ENCODE results near the gene BGLAP.

The BGLAP gene

GRCh38 chr1:156259805-156260204 lies 17.8 kb downstream of the BGLAP start:
- DNase-seq: no peak

- no peak for DNase-seq
These were observed 18.9 kb downstream of the BGLAP start for GRCh38 chr1:156260896-156261295.

GRCh38 chr1:156262461-156263287 lies 20.7 kb downstream of the BGLAP start:
- no peak for DNase-seq

- DNase-seq: no peak
These were observed 21.3 kb downstream of the BGLAP start for GRCh38 chr1:156263288-156263655.

- no peak for DNase-seq
These were observed 24.1 kb downstream of the BGLAP start for GRCh38 chr1:156266051-156266450.

GRCh38 chr1:156268336-156268735 lies 26.4 kb downstream of the BGLAP start:
- no peak for DNase-seq

GRCh38 chr1:156270314-156270713 lies 28.3 kb downstream of the BGLAP start:
- DNase-seq: no peak

- DNase-seq: no peak
These were observed 34.5 kb downstream of the BGLAP start for GRCh38 chr1:156276532-156276931.

- DNase-seq: no peak
These were observed 35.0 kb downstream of the BGLAP start for GRCh38 chr1:156276966-156277381.

- no peak for DNase-seq
These were observed 37.9 kb downstream of the BGLAP start for GRCh38 chr1:156279837-156280236.

GRCh38 chr1:156281281-156281680 lies 39.3 kb downstream of the BGLAP start:
- no peak for DNase-seq

GRCh38 chr1:156281693-156282478 lies 39.9 kb downstream of the BGLAP start:
- peak; percentile 55 for DNase-seq

- DNase-seq: peak; percentile 98
These were observed 40.7 kb downstream of the BGLAP start, which contains the start of gene SMG5 for GRCh38 chr1:156282479-156283222. Gene SMG5, minus strand, starts transcription at chr1:156282825. Its CDS starts 145 bp downstream, at chr1:156282680.

GRCh38 chr1:156283521-156283920 lies 41.5 kb downstream of the BGLAP start:
- DNase-seq: no peak

GRCh38 chr1:156284112-156284511 lies 42.1 kb downstream of the BGLAP start, which contains the start of gene TMEM79:
Gene TMEM79, plus strand, starts transcription at chr1:156284325. Its CDS starts 902 bp downstream, at chr1:156285227.
- DNase-seq: no peak

GRCh38 chr1:156284757-156285156 lies 42.8 kb downstream of the BGLAP start:
- no peak for DNase-seq

GRCh38 chr1:156285437-156285836 lies 43.5 kb downstream of the BGLAP start:
- no peak for DNase-seq

GRCh38 chr1:156286061-156286460 lies 44.1 kb downstream of the BGLAP start:
- no peak for DNase-seq

- no peak for DNase-seq
These were observed 47.9 kb downstream of the BGLAP start for GRCh38 chr1:156289857-156290256.

GRCh38 chr1:156291226-156292061 lies 49.5 kb downstream of the BGLAP start:
- peak; percentile 87 for DNase-seq

All from NCI-H1105 treated with DMSO at 0.1 percent for 48 hours (cell line).